GM23338 (cell line): ENCODE results near the gene SPACA1.

Experiments
- EZH2 ChIP-seq: fragments of 200-600 bp; sonication (generic); IDR thresholded peaks from one replicate; pipeline ENCODE4 v1.8.0; 2017; ENCODE audit warnings: antibody characterized with exemption, mild to moderate bottlenecking, low read depth; ENCODE audit not compliant: unreplicated experiment
- POLR2AphosphoS5 ChIP-seq: IDR thresholded peaks from 2 replicates; pipeline ENCODE4 v1.6.1; 2016; ENCODE audit warnings: antibody characterized with exemption, low read depth
- TF ChIP-seq, protein P1 (sequence below), 2 experiments: fragments of 200-600 bp in 1 of 2; sonication (generic) in 1 of 2; conservative IDR thresholded peaks; 2 replicates each; pipeline versions ENCODE4 v1.5.1 to v1.6.1; 2016 to 2017; ENCODE audit warnings: antibody characterized with exemption in 2 of 2, low read depth in 2 of 2, mild to moderate bottlenecking in 2 of 2, moderate library complexity in 1 of 2

- TF ChIP-seq POLR2AphosphoS5: no peak
- no peak for TF ChIP-seq EZH2
- TF ChIP-seq, protein P1, sequence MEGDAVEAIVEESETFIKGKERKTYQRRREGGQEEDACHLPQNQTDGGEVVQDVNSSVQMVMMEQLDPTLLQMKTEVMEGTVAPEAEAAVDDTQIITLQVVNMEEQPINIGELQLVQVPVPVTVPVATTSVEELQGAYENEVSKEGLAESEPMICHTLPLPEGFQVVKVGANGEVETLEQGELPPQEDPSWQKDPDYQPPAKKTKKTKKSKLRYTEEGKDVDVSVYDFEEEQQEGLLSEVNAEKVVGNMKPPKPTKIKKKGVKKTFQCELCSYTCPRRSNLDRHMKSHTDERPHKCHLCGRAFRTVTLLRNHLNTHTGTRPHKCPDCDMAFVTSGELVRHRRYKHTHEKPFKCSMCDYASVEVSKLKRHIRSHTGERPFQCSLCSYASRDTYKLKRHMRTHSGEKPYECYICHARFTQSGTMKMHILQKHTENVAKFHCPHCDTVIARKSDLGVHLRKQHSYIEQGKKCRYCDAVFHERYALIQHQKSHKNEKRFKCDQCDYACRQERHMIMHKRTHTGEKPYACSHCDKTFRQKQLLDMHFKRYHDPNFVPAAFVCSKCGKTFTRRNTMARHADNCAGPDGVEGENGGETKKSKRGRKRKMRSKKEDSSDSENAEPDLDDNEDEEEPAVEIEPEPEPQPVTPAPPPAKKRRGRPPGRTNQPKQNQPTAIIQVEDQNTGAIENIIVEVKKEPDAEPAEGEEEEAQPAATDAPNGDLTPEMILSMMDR (conservative IDR thresholded peaks at IDR 0.05; ENCODE audit: low read depth in 2 of 2): no peak
These were observed 29.7 kb downstream of the SPACA1 start for GRCh38 chr6:88077305-88077704.
